ENCODE data around the gene ARHGAP28.

ARHGAP28 gene

DNA sequence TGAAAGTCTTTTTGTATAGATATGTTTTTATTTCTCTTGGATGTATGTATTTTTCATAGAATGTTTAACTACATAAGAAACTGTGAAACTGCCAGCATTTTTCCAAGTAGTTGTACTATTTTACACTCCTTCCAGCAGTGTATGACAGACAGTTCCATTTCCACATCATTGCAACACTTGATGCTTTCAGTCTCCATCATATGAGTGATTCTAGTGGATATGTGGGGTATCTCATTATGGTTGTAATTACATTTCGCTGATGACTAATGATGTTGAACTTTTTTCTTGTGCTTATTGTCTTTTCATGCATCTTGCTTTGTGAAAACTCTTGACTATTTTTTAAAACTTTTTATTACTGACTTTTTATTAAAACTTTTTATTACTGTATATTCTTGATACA is 101.4 kb downstream of the ARHGAP28 start:
- TF ChIP-seq, protein P1, sequence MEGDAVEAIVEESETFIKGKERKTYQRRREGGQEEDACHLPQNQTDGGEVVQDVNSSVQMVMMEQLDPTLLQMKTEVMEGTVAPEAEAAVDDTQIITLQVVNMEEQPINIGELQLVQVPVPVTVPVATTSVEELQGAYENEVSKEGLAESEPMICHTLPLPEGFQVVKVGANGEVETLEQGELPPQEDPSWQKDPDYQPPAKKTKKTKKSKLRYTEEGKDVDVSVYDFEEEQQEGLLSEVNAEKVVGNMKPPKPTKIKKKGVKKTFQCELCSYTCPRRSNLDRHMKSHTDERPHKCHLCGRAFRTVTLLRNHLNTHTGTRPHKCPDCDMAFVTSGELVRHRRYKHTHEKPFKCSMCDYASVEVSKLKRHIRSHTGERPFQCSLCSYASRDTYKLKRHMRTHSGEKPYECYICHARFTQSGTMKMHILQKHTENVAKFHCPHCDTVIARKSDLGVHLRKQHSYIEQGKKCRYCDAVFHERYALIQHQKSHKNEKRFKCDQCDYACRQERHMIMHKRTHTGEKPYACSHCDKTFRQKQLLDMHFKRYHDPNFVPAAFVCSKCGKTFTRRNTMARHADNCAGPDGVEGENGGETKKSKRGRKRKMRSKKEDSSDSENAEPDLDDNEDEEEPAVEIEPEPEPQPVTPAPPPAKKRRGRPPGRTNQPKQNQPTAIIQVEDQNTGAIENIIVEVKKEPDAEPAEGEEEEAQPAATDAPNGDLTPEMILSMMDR (IDR thresholded peaks at IDR 0.05; ENCODE audit: poor library complexity, severe bottlenecking) = no peak
- no peak overlapping the region for H3K4me3 ChIP-seq (ENCODE audit: severe bottlenecking)
- ATAC-seq (ENCODE audit: low read depth) (no peak), DNase-seq (ENCODE audit: low spot score) (no peak)
- H3K9me3 ChIP-seq (ENCODE audit: severe bottlenecking) = no peaks in the 10 kb centered on the region
- no peaks in the 10 kb centered on the region for H3K36me3 ChIP-seq (ENCODE audit: low read depth)
- no peaks in the 10 kb centered on the region for H3K4me1 ChIP-seq (ENCODE audit: insufficient read depth, poor library complexity, severe bottlenecking)
- H3K27me3 ChIP-seq (ENCODE audit: insufficient read depth, poor library complexity, severe bottlenecking) = no peaks in the 10 kb centered on the region
- H3K27ac ChIP-seq (ENCODE audit: poor library complexity, severe bottlenecking) = no peak overlapping the region

DNA sequence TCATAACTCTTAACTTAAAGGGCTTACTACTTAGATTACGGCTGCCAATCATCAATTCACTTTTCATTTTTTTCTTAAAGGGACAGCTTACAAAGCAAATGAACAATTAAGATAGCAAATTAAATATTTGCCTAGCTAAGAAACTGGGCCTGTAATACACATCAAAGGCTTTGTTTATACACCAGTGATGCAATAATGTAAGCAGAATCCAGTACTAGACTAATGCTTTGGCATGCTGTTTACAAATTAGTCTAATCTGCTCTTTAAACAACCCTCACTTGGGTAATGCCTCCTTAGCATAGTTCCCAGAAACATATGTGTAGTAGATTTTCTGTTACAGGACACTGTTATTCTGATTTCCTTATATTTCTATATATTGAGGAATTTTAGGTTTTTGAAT is 105.8 kb downstream of the ARHGAP28 start:
- Histone ChIP-seq H3K9me3 (ENCODE audit: severe bottlenecking) (no peaks in the 10 kb centered on the region), H3K4me1 (ENCODE audit: insufficient read depth, poor library complexity, severe bottlenecking) (no peaks in the 10 kb centered on the region), H3K27me3 (ENCODE audit: insufficient read depth, poor library complexity, severe bottlenecking) (no peaks in the 10 kb centered on the region), H3K27ac (ENCODE audit: poor library complexity, severe bottlenecking) (no peak overlapping the region), H3K4me3 (ENCODE audit: severe bottlenecking) (no peak overlapping the region), H3K36me3 (ENCODE audit: low read depth) (no peaks in the 10 kb centered on the region)
- ATAC-seq (ENCODE audit: low read depth) = no peak
- no peak for DNase-seq (ENCODE audit: low spot score)
- TF ChIP-seq, protein P1 (IDR thresholded peaks at IDR 0.05; ENCODE audit: poor library complexity, severe bottlenecking) = no peak

DNA sequence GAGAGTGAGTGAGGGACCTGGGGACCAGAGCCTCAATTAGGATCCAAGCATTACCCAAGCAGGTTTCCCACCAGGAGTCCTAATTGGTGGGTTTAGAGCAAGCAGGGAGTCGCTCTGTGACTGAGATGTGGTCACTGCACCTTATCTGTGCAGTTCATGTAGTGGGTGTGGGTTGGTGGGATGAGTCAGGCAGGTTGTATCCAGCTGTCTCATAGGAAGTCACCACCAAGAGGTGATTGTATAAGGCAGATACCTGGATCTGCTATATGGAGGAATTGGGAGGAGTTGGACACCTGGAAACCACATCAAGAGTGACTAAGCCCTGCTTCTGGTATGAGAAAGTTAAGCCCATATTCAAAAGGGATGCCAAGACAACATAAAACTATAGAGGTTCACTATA is 106.8 kb downstream of the ARHGAP28 start:
- Histone ChIP-seq H3K4me1 (ENCODE audit: insufficient read depth, poor library complexity, severe bottlenecking) (no peaks in the 10 kb centered on the region), H3K4me3 (ENCODE audit: severe bottlenecking) (no peak overlapping the region), H3K36me3 (ENCODE audit: low read depth) (no peaks in the 10 kb centered on the region), H3K27ac (ENCODE audit: poor library complexity, severe bottlenecking) (no peak overlapping the region), H3K27me3 (ENCODE audit: insufficient read depth, poor library complexity, severe bottlenecking) (no peaks in the 10 kb centered on the region), H3K9me3 (ENCODE audit: severe bottlenecking) (no peaks in the 10 kb centered on the region)
- TF ChIP-seq, protein P1 (IDR thresholded peaks at IDR 0.05; ENCODE audit: poor library complexity, severe bottlenecking) = no peak
- DNase-seq (ENCODE audit: low spot score) = no peak
- ATAC-seq (ENCODE audit: low read depth) = peak; percentile 99

GRCh38 chr18:6837904-6838303 is 108.4 kb downstream of the ARHGAP28 start:
- no peaks in the 10 kb centered on the region for H3K4me1 ChIP-seq (ENCODE audit: insufficient read depth, poor library complexity, severe bottlenecking)
- TF ChIP-seq, protein P1 (IDR thresholded peaks at IDR 0.05; ENCODE audit: poor library complexity, severe bottlenecking) = no peak
- no peak overlapping the region for H3K27ac ChIP-seq (ENCODE audit: poor library complexity, severe bottlenecking)
- DNase-seq (ENCODE audit: low spot score) = no peak
- no peaks in the 10 kb centered on the region for H3K9me3 ChIP-seq (ENCODE audit: severe bottlenecking)
- no peak overlapping the region for H3K4me3 ChIP-seq (ENCODE audit: severe bottlenecking)
- no peak for ATAC-seq (ENCODE audit: low read depth)
- H3K36me3 ChIP-seq (ENCODE audit: low read depth) = no peaks in the 10 kb centered on the region
- H3K27me3 ChIP-seq (ENCODE audit: insufficient read depth, poor library complexity, severe bottlenecking) = no peaks in the 10 kb centered on the region

DNA sequence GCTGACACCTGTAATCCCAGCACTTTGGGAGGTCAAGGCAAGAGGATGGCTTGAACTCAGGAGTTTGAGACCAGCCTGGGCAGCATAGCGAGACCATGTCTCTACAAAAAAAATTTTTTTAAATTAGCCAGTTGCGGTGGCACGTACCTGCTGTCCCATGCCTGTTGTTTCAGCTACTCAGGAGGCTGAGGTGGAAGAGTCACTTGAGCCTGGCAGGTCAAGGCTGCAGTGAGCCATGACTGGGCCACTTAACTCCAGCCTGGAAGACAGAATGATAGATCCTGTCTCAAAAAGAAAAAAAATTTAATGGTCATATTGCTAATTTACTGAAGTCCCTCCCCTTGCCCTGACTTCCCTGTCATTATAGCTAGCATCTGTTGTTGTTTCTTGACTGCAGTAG is 112.6 kb downstream of the ARHGAP28 start:
- Histone ChIP-seq H3K4me1 (ENCODE audit: insufficient read depth, poor library complexity, severe bottlenecking) (no peaks in the 10 kb centered on the region), H3K27ac (ENCODE audit: poor library complexity, severe bottlenecking) (no peak overlapping the region), H3K27me3 (ENCODE audit: insufficient read depth, poor library complexity, severe bottlenecking) (no peaks in the 10 kb centered on the region), H3K4me3 (ENCODE audit: severe bottlenecking) (no peak overlapping the region), H3K36me3 (ENCODE audit: low read depth) (no peaks in the 10 kb centered on the region), H3K9me3 (ENCODE audit: severe bottlenecking) (no peaks in the 10 kb centered on the region)
- ATAC-seq (ENCODE audit: low read depth) = no peak
- DNase-seq (ENCODE audit: low spot score) = no peak
- TF ChIP-seq, protein P1 (IDR thresholded peaks at IDR 0.05; ENCODE audit: poor library complexity, severe bottlenecking) = no peak

Measured in RWPE2 (cell line).